Cardiac muscle cell (in vitro differentiated cells and primary cell): ENCODE data around the gene RGR. TPM values are rescaled to one million over a fixed set of nuclear protein-coding genes. Genes with fewer than 3 reads are reported as not detected.
A peak's percentile ranks its signal among the peaks of the same experiment; 100 is the strongest.

Experiments
- DNase-seq, 2 donors: peaks; one replicate each; pipeline versions ENCODE4 v3.0.0 to v3.0.0-alpha.2; 2010 to 2017; ENCODE audit warnings: low read depth in 1 of 2, low spot score in 1 of 2
- H3K27ac ChIP-seq: fragments of 200-600 bp; sonication (generic); 2 replicates; pipeline ENCODE4 v1.5.1; 2016
- H3K27me3 ChIP-seq: fragments of 200-600 bp; sonication (generic); 2 replicates; pipeline ENCODE4 v1.6.0; 2016; ENCODE audit warnings: control low read depth
- H3K36me3 ChIP-seq: fragments of 200-600 bp; sonication (generic); 2 replicates; pipeline ENCODE4 v1.5.1; 2016; ENCODE audit warnings: control low read depth
- H3K4me1 ChIP-seq: fragments of 200-600 bp; sonication (generic); 2 replicates; pipeline ENCODE4 v1.8.1; 2017; ENCODE audit warnings: low read depth, mild to moderate bottlenecking, mixed run types
- H3K4me3 ChIP-seq: fragments of 200-600 bp; sonication (generic); 2 replicates; pipeline ENCODE4 v1.5.1; 2016; ENCODE audit warnings: mild to moderate bottlenecking
- H3K9me3 ChIP-seq: fragments of 200-600 bp; sonication (generic); 2 replicates; pipeline ENCODE4 v1.5.1; 2017; ENCODE audit warnings: low read depth, mild to moderate bottlenecking, control low read depth
- CTCF ChIP-seq: IDR thresholded peaks from 2 replicates; pipeline ENCODE4 v1.5.1; 2012; ENCODE audit warnings: low read depth, mild to moderate bottlenecking, low read length
- polyA plus RNA-seq: library from polyadenylated mRNA; unstranded; fragments of >200 nt; fragmentation: Nextera tagmentation; extraction: Ambion mirVana; gene quantifications from 2 replicates; pipeline ENCODE4 v1.2.1, GENCODE V29; 2016
- total RNA-seq: library from RNA; depleted of rRNA; stranded (reverse); fragments of >200 nt; gene quantifications from 2 replicates; pipeline ENCODE4 v1.2.3, GENCODE V29; 2016

RGR gene
- total and polyA plus RNA-seq, 2 experiments from 2014 or later = not detected

GRCh38 chr10:84204610-84205009 lies 40.2 kb upstream of the RGR start:
- Histone ChIP-seq H3K9me3 (no peaks in the 10 kb centered on the region), H3K27ac (no peak overlapping the region), H3K27me3 (peaks cover 17% of the 10 kb centered on the region), H3K4me1 (no peaks in the 10 kb centered on the region), H3K4me3 (no peak overlapping the region), H3K36me3 (no peaks in the 10 kb centered on the region)
- TF ChIP-seq CTCF = no peak
- no peak for DNase-seq

- no peaks in the 10 kb centered on the region for H3K9me3 ChIP-seq
- H3K4me1 ChIP-seq = no peaks in the 10 kb centered on the region
- H3K36me3 ChIP-seq = no peaks in the 10 kb centered on the region
- peak; percentile 86 for TF ChIP-seq CTCF
- H3K27me3 ChIP-seq = peaks cover 17% of the 10 kb centered on the region
- peak; percentile 53 to 55 for DNase-seq
- H3K27ac ChIP-seq = no peak overlapping the region
- H3K4me3 ChIP-seq = no peak overlapping the region
These were observed 39.6 kb upstream of the RGR start for GRCh38 chr10:84205049-84205852.

GRCh38 chr10:84205853-84206525 lies 38.9 kb upstream of the RGR start:
- no peaks in the 10 kb centered on the region for H3K4me1 ChIP-seq
- H3K27me3 ChIP-seq = peaks cover 17% of the 10 kb centered on the region
- no peaks in the 10 kb centered on the region for H3K36me3 ChIP-seq
- H3K4me3 ChIP-seq = no peak overlapping the region
- no peak for TF ChIP-seq CTCF
- H3K27ac ChIP-seq = no peak overlapping the region
- DNase-seq = no peak
- H3K9me3 ChIP-seq = no peaks in the 10 kb centered on the region

- H3K9me3 ChIP-seq = no peaks in the 10 kb centered on the region
- peaks cover 17% of the 10 kb centered on the region for H3K27me3 ChIP-seq
- no peak overlapping the region for H3K27ac ChIP-seq
- no peaks in the 10 kb centered on the region for H3K36me3 ChIP-seq
- TF ChIP-seq CTCF = no peak
- DNase-seq = no peak
- H3K4me3 ChIP-seq = no peak overlapping the region
- no peaks in the 10 kb centered on the region for H3K4me1 ChIP-seq
These were observed 36.8 kb upstream of the RGR start for GRCh38 chr10:84208023-84208422.

GRCh38 chr10:84211566-84211965 lies 33.3 kb upstream of the RGR start:
- Histone ChIP-seq H3K36me3 (no peaks in the 10 kb centered on the region), H3K4me3 (no peak overlapping the region), H3K27ac (no peak overlapping the region), H3K9me3 (no peaks in the 10 kb centered on the region), H3K27me3 (peaks cover 17% of the 10 kb centered on the region), H3K4me1 (no peaks in the 10 kb centered on the region)
- no peak for TF ChIP-seq CTCF
- no peak for DNase-seq
